HG03571 (cell line): Measurements from ENCODE around the gene WIF1.

Source experiments
- ATAC-seq: cut with Tn5 transposase; IDR thresholded peaks from one replicate; pipeline ENCODE4 v1.9.1; 2021; ENCODE audit not compliant: unreplicated experiment

WIF1 gene

DNA sequence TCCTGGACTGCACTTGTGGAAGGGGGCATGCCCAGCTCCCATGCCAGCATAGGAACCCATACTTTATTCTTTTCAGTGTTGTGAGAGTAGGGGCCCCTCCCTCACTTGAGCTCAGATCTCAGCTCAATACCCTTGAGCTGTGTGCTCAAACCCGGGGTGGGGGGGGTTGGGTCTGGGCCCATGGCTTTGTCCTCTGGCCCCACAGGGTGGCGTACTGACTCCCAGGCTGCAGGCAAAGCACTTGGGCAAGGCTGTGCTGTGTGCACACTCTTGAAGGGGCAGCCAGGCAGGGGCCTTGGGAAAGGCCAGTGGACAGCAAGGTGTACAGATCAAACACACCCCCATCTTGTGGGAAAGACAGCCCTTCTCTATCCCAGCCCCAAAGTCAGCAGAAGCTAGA is 81.8 kb downstream of the WIF1 start:
- ATAC-seq, result no peak

DNA sequence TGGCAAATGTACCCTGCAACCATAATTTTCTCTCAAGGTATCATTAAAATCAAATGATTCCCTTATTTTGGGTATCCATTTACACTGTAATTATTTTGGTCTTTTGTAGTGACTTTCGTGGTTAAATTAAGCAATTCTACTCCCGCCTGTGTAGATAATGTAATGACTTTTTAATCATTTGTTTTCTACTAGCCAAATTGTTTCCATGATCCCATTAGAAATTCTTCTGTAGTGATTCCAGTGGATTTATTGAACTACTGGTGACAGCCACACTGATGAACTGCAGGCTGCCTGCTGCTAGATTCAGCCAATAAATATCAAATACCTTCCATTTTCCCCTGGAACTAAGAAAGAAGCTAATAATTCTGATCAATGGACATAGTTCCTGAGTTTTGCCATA is 96.0 kb downstream of the WIF1 start:
- no peak for ATAC-seq

DNA sequence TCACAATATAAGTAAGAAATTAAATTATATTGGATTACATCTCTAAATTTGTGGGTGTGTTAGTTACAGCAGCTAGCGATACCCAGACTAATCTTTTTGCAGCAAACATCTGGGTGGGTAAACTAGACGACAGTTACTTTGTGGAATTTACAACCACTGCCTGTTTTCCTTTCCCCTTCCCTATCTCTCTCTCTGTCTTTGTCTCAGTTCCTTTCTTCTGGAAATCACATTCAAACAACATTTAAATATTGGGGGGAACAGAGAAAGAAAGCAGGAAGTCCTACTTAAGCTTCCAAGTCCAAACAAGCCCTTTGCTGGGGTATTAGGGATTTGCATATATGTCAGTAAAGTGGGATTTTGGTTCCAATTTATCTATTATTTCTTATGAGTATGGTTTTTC is 97.6 kb downstream of the WIF1 start:
- ATAC-seq, result no peak

DNA sequence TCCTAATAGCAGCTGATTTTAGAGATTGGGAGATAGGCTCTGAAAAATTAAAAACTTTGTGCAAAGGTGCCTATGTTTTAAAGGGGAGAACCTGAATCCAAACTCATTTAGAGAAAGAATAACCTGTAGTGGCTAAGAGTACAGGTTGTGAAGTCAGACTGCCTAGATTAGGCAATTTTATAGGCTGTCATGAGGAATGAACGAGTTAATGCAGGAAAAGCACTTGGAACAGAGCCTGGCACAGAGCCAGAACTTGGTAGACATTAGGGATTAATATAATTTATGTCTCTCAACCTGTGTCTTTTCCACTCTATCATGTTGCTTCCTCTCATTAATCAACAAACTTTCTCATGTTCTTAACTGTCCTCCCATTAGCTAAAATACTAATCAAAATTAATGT is 98.1 kb downstream of the WIF1 start:
- no peak for ATAC-seq

DNA sequence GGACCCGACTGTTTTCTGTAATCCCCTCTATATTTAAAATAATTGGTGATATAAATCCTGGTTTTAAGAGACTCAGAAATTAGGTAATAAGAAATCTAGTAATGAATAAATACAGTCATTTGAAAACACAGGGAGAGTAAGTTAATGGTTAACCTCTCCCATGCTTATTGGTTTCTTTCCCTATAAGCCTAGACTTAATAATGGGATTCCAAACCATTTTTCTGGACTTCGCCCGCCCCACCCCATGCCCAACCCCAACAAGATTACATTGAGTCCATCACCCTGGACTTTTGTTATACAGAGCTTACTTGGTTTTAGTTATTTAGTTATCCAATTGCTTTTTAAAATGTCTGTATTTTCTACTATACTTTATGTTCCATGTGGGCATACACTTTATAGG is 98.7 kb downstream of the WIF1 start:
- no peak for ATAC-seq

DNA sequence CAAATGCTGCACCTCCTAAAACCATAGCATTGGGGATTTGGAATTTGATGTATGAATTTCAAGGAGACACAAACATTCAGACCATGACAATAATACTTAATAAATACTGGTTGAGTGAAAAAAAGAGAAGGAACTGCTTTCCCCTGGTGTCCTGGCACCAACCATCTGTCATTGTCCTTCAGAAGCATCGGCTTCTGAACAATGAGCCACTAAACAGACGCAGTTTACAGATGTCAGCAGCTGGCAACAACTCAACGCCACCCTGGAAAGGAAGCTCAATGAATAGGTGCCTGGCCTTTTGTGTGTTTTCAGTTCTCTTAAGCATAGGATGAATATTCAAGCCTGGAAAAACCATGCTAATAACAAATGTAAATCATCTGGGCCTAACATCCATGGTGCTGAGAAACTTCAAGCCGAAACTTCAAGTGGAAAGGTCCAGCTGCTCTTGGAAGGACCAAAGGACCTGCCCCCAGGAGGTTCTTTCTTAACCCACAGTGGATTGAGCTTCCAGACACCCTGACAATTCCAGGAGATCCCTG is 101.3 kb downstream of the WIF1 start:
- no peak for ATAC-seq

DNA sequence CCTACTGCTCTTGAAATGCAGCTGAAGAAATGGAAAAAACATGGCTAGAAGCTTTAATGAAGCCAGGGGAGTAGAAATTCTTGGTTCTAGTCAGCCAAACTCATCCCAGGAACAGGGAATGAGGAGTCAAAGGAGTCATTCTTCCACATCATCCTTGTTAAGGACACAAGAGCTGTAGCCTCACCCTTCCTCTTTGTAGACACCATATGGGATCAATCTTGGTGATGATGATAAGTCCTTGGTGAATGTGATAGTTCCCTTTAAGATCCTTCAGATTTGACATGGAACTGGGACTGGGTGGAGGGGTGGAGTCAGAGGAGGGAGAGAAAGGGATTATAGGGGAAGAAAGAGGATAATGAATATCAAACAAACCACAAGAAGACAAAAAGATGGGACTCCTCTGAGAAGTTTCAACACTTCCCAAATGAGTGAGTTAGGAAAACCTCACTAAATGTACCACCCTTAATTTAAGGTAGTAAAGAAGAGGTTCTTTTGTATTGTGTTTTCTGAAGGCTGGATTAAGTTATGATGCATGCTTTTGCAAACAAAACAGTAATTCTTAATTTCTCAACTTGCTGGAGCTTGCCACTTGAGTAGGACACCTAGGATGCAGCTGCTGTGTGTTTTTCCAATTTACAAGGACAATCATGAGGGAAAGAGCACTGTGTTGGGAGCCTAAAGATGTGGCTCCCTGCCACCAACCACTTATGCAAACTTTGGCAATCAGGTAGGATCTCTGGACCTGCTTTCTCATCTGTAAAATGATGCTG is 104.0 kb downstream of the WIF1 start:
- no peak for ATAC-seq

DNA sequence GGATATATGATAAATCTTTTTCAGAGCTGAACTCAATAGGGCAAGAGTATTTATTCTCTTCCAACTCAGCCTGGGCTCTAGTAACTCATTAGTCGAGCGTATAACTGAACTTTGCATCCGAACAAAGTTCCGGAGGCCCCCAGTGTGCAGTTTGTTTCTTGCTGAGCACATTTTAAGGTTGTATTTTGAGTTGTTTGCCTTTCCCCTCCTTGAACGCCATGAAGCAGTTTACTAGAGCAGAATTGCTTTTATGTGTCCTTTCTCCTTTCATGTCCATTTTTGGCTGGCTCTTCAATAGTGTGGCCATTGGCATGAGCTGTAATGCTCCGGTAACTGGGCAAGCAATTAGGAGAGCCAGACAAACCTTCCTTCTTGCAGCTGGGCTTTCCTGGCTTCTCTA is 105.3 kb downstream of the WIF1 start:
- ATAC-seq, result no peak

DNA sequence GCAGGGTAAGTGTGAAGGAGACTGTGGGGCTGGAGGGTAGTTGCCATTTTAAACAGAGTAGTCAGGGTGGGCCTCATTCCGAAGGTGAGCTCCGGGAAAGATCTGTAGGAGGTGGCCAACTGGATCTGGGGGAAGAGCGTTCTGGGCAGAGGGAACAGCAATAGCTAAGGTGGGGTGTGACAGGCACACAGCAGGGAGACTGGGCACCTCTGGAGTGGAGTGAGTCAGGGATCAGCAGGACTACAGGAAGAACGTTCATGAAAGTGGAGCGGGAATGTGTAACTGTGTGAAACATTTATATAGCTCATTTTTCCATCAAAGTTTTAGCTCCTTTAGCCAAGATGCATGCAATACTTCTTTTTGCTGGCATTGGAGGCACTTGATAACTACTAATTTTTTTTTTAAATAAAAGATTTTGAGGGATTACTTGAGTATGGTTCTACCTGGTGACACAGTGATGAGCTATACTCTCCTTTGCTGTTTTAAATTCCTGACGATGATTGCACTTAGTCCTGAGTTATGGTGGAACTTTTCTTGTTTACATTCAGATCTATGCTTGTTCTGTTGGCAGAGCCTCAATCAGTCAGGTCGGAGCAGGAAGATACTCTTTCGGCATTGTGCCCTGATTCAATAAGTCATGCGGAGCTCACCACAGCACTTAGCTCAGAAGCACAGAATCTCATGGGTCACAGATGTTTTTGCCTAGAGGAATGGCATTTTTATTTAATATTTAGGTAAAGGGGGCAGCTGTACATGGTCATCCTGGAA is 106.4 kb downstream of the WIF1 start:
- ATAC-seq, result no peak

DNA sequence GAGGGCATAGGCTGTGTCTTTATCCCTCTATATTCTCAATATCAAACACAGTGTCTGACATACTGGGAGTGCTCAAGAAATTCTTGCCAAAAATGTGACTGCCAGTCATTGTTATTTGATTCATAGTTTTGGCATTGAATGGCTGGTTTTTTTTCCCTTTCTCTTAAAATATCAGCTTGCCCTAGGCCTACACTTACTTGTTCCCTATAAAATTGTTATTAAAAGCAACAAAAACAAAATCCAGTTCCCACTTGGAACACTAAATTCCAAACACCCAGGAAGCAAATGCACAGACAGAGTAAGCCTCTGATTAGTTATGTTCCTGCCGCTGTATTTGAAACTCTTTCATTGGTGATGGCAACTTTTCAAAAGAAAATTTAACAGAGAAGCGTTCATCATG is 110.7 kb downstream of the WIF1 start:
- ATAC-seq, result no peak

DNA sequence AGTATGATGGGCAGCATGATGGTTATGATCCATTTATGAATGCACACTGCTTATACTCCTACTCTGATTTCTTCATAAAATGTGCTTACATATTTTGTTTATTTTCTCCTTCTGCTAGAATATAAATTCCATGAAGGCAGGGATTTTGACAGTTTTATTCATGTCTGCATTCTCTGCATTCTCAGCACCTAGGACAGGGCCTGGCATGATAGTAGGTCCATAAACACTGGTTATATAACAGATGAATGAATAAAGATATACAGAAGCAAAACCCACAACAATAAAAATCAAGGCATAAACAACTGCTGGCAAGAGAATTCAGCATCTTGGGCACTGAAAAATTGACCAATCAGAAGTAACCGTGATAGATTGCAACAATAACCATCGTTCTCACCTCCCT is 115.4 kb downstream of the WIF1 start:
- no peak for ATAC-seq

DNA sequence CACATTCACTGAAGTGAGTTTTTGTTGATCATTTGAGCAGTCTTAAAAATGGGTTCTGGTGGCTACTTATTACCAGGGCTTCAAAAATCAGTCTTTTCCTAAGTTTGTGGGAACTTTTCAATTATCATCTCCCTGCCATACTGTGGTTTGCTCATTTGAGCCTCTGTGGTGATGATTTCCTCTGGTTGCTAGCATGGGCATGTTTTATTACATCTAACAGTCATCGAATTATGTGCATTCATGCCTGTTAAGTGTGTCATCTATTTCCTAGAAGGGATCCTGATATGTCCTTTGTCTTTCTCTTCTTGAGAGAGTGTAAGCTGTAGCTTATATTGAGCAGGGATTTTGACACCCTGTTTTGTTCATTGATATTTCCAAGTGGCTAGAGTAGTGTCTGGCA is 116.8 kb downstream of the WIF1 start:
- ATAC-seq, result no peak
